SH-SY5Y (cell line): ENCODE measurements around the gene ABCB10.

Source experiments
- GATA2 ChIP-seq: IDR thresholded peaks from 2 replicates; pipeline ENCODE4 v1.6.1; 2011; ENCODE audit warnings: mild to moderate bottlenecking, low read depth, low read length
- GATA3 ChIP-seq: IDR thresholded peaks from 2 replicates; pipeline ENCODE4 v1.6.1; 2011; ENCODE audit warnings: low read depth, mild to moderate bottlenecking, low read length, moderate library complexity

The ABCB10 gene

GRCh38 chr1:229557200-229557850, 1.2 kb downstream of the ABCB10 start:
- TF ChIP-seq GATA3 (no peak), GATA2 (no peak)

GRCh38 chr1:229554886-229555621, 3.5 kb downstream of the ABCB10 start:
- TF ChIP-seq GATA2 (no peak), GATA3 (no peak)

- TF ChIP-seq GATA2 (no peak), GATA3 (no peak)
Observed at GRCh38 chr1:229553621-229554130, 4.8 kb downstream of the ABCB10 start.

GRCh38 chr1:229552732-229553131, 5.8 kb downstream of the ABCB10 start:
- TF ChIP-seq GATA2 (no peak), GATA3 (no peak)

GRCh38 chr1:229550812-229551567, 7.5 kb downstream of the ABCB10 start:
- no peak for TF ChIP-seq GATA3
- TF ChIP-seq GATA2 = no peak

GRCh38 chr1:229547542-229547941, 11.0 kb downstream of the ABCB10 start:
- TF ChIP-seq GATA2 (no peak), GATA3 (no peak)

GRCh38 chr1:229544587-229544986, 13.9 kb downstream of the ABCB10 start:
- TF ChIP-seq GATA2 = no peak
- TF ChIP-seq GATA3 = no peak

GRCh38 chr1:229539863-229540506, 18.5 kb downstream of the ABCB10 start:
- no peak for TF ChIP-seq GATA2
- no peak for TF ChIP-seq GATA3

- TF ChIP-seq GATA3 = no peak
- no peak for TF ChIP-seq GATA2
Observed at GRCh38 chr1:229538945-229539344, 19.6 kb downstream of the ABCB10 start.

- no peak for TF ChIP-seq GATA3
- TF ChIP-seq GATA2 = no peak
Observed at GRCh38 chr1:229537894-229538293, 20.6 kb downstream of the ABCB10 start.

- TF ChIP-seq GATA2 (no peak), GATA3 (no peak)
Observed at GRCh38 chr1:229536982-229537381, 21.5 kb downstream of the ABCB10 start.

- TF ChIP-seq GATA3 (no peak), GATA2 (no peak)
Observed at GRCh38 chr1:229535230-229535629, 23.3 kb downstream of the ABCB10 start.

- TF ChIP-seq GATA3 (no peak), GATA2 (no peak)
Observed at GRCh38 chr1:229531326-229531725, 27.2 kb downstream of the ABCB10 start.

GRCh38 chr1:229529639-229530038, 28.9 kb downstream of the ABCB10 start:
- TF ChIP-seq GATA3 = no peak
- no peak for TF ChIP-seq GATA2
